Nephron (organoid): Measurements from ENCODE around the gene BRINP2.

Experiments used
- H3K27ac Mint-ChIP-seq, 3 experiments: 2 replicates each; pipeline ENCODE4 v1.8.0; 2020; ENCODE audit warnings: mixed read lengths in 3 of 3, mild to moderate bottlenecking in 2 of 3, moderate library complexity in 1 of 3
- H3K27me3 Mint-ChIP-seq: 2 replicates; pipeline ENCODE4 v1.8.0; 2021; ENCODE audit warnings: low read depth, mild to moderate bottlenecking, moderate library complexity, mixed read lengths
- H3K36me3 Mint-ChIP-seq: 2 replicates; pipeline ENCODE4 v1.8.0; 2020; ENCODE audit warnings: low read depth, mixed read lengths
- H3K4me1 Mint-ChIP-seq: 2 replicates; pipeline ENCODE4 v1.8.0; 2020; ENCODE audit warnings: mixed read lengths
- H3K4me3 Mint-ChIP-seq, 3 experiments: 2 replicates each; pipeline ENCODE4 v1.8.0; 2020; ENCODE audit warnings: mild to moderate bottlenecking in 3 of 3, mixed read lengths in 3 of 3, moderate library complexity in 2 of 3
- H3K9me3 Mint-ChIP-seq: 2 replicates; pipeline ENCODE4 v1.8.0; 2020; ENCODE audit warnings: mixed read lengths
- TF ChIP-seq, protein P1 (sequence below), 3 experiments: fragments of 200-600 bp; sonication (generic); IDR thresholded peaks; one replicate each; pipeline ENCODE4 v1.5.0; 2021; ENCODE audit warnings: antibody characterized with exemption in 3 of 3; ENCODE audit not compliant: unreplicated experiment in 3 of 3

The BRINP2 gene

DNA sequence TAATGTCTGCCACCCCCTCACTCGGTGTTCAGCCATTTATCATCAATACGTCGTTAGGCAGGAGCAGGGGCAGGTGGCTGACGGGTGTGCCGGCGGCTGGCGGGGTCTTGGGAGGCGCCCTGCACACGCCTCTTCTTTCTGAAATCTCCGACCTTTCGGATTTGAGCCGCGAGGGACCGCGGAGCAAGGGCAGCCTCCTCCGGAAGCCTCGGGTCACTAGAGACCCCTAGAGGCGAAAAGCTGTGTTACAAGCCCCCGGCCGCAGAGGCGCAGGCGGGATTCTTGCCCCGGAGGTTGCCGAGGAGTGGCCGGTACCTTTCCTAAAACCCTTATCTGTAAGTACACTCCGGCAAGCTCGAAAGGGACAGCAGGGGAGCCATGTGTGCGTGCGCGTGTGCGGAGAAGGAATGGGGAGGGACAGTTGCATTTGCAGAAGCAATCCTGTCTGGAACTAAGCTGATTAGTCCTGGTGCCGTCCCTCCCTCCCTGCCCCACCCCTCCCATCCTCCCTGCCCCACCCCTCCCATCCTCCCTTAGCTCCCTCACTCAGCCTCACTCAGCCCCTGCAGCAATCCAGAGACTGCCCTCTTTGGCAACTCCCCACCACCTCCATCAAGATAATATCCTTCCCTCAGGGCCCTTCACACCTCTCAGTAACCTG is 11.0 kb downstream of the BRINP2 start:
- H3K27ac Mint-ChIP-seq: no peak overlapping the region
- TF ChIP-seq, protein P1, sequence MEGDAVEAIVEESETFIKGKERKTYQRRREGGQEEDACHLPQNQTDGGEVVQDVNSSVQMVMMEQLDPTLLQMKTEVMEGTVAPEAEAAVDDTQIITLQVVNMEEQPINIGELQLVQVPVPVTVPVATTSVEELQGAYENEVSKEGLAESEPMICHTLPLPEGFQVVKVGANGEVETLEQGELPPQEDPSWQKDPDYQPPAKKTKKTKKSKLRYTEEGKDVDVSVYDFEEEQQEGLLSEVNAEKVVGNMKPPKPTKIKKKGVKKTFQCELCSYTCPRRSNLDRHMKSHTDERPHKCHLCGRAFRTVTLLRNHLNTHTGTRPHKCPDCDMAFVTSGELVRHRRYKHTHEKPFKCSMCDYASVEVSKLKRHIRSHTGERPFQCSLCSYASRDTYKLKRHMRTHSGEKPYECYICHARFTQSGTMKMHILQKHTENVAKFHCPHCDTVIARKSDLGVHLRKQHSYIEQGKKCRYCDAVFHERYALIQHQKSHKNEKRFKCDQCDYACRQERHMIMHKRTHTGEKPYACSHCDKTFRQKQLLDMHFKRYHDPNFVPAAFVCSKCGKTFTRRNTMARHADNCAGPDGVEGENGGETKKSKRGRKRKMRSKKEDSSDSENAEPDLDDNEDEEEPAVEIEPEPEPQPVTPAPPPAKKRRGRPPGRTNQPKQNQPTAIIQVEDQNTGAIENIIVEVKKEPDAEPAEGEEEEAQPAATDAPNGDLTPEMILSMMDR (IDR thresholded peaks at IDR 0.05; ENCODE audit: unreplicated experiment in 3 of 3): peak; percentile 90 to 92 (median 90)
- H3K36me3 Mint-ChIP-seq: no peaks in the 10 kb centered on the region
- H3K4me3 Mint-ChIP-seq: peak overlapping the region; percentile 73 to 79 (median 74)
- H3K27me3 Mint-ChIP-seq: peaks cover 69% of the 10 kb centered on the region
- peaks cover 2% of the 10 kb centered on the region for H3K9me3 Mint-ChIP-seq
- H3K4me1 Mint-ChIP-seq: peaks cover 23% of the 10 kb centered on the region

GRCh38 chr1:177183836-177184235 is 13.1 kb downstream of the BRINP2 start:
- H3K27ac Mint-ChIP-seq: no peak overlapping the region
- TF ChIP-seq, protein P1 (IDR thresholded peaks at IDR 0.05; ENCODE audit: unreplicated experiment in 3 of 3): no peak
- peaks cover 2% of the 10 kb centered on the region for H3K9me3 Mint-ChIP-seq
- peaks cover 23% of the 10 kb centered on the region for H3K4me1 Mint-ChIP-seq
- H3K27me3 Mint-ChIP-seq: peaks cover 53% of the 10 kb centered on the region
- H3K4me3 Mint-ChIP-seq: no peak overlapping the region
- no peaks in the 10 kb centered on the region for H3K36me3 Mint-ChIP-seq

DNA sequence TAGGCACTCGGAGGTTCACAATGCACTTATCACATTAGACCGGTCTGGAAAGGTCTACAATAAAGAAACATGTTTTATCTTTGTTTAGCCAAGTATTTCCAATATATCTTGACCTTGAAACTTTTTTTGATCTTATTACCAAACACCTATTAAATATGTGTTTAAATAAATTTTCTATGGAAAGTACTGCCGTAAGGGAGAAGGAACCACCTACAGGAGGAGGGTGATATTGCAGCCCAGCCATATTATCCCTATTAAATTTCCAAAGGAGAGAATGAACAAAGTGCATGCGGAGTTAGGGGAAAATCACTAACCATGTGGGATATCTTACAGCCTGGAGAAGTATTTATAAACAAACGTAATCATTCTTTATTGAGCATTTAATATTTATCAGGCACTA is 14.5 kb downstream of the BRINP2 start:
- Mint-ChIP-seq H3K4me3 (no peak overlapping the region), H3K9me3 (peaks cover 2% of the 10 kb centered on the region), H3K27ac (no peak overlapping the region), H3K27me3 (peaks cover 42% of the 10 kb centered on the region), H3K36me3 (no peaks in the 10 kb centered on the region), H3K4me1 (peaks cover 23% of the 10 kb centered on the region)
- TF ChIP-seq, protein P1 (IDR thresholded peaks at IDR 0.05; ENCODE audit: unreplicated experiment in 3 of 3): peak in 2 of 3 experiments; percentile 27 to 36

DNA sequence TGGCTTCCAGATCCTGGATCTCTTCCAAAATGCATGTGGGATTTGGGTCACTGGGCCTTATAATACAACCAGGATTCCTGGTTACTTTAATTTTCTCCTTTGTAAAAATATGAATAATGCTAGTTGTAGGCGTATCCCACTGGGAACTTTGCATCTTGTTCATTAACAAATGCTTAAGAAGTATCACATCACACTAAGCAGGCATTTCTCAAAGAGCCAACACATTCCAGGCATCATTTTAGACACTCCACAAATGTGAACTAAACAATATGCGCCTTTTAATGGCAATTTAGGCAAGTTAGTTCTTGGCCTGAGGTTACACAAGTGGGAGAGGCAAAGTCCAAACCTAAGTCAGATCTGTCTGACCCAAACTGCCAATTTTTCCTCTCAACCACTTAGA is 15.9 kb downstream of the BRINP2 start:
- TF ChIP-seq, protein P1 (IDR thresholded peaks at IDR 0.05; ENCODE audit: unreplicated experiment in 3 of 3): no peak
- Mint-ChIP-seq H3K27ac (no peak overlapping the region), H3K9me3 (peaks cover 2% of the 10 kb centered on the region), H3K27me3 (peaks cover 30% of the 10 kb centered on the region), H3K4me3 (no peak overlapping the region), H3K4me1 (peaks cover 19% of the 10 kb centered on the region), H3K36me3 (no peaks in the 10 kb centered on the region)

- Mint-ChIP-seq H3K27me3 (peaks cover 5% of the 10 kb centered on the region), H3K36me3 (no peaks in the 10 kb centered on the region), H3K4me1 (peaks cover 1% of the 10 kb centered on the region), H3K27ac (no peak overlapping the region), H3K4me3 (no peak overlapping the region), H3K9me3 (no peaks in the 10 kb centered on the region)
- TF ChIP-seq, protein P1 (IDR thresholded peaks at IDR 0.05; ENCODE audit: unreplicated experiment in 3 of 3): no peak
These were observed 19.7 kb downstream of the BRINP2 start for GRCh38 chr1:177190308-177190970.

DNA sequence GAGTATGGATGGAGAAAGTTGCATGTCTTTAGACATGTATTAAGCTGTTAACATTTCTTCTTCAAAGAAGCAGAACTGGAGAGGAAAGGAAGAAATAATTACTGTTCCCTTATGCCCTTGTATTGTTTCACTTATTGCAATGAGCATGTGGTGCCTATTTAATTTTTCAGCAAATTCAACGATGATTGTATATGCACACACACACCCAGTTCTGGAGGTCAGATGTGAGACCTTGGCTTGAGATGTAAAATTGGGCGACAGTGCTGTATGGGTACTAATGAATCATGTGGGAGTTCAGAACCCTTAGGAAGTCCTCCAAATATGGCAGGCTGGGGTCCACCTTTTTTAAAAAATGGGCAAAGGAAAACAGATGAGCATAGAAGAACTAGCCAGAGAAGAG is 27.5 kb downstream of the BRINP2 start:
- Mint-ChIP-seq H3K27ac (no peak overlapping the region), H3K36me3 (no peaks in the 10 kb centered on the region), H3K4me1 (peaks cover 8% of the 10 kb centered on the region), H3K4me3 (no peak overlapping the region), H3K9me3 (no peaks in the 10 kb centered on the region), H3K27me3 (no peaks in the 10 kb centered on the region)
- TF ChIP-seq, protein P1 (IDR thresholded peaks at IDR 0.05; ENCODE audit: unreplicated experiment in 3 of 3): no peak
